H1 (cell line): ENCODE data around the gene MGMT. TPM values are rescaled to one million over a fixed set of nuclear protein-coding genes. Genes with fewer than 3 reads are reported as not detected.

Source experiments
- CTCF ChIA-PET: fragments of 300-600 bp; sonication (Branson Sonifier 250); formaldehyde crosslinking; loops from one replicate; lab custom pipeline; 2021; ENCODE audit not compliant: partially characterized antibody; lab: Charles Lee
- POLR2A ChIA-PET: fragments of 300-600 bp; sonication (Branson Sonifier 250); formaldehyde crosslinking; loops from one replicate; lab custom pipeline; 2021; ENCODE audit warnings: inconsistent platforms; ENCODE audit not compliant: partially characterized antibody; lab: Charles Lee
- DNase-seq, 2 experiments: peaks; one replicate each; pipeline versions ENCODE4 v3.0.0 to v3.0.0-alpha.2; 2010 to 2022; ENCODE audit warnings: low spot score in 2 of 2, low read depth in 1 of 2, mixed read lengths in 1 of 2
- FAIRE-seq: peaks from 2 replicates; lab custom pipeline; 2011; peaks lifted over from hg19 to GRCh38; lab: Jason Lieb, UNC
- H2AFZ ChIP-seq: 2 replicates; pipeline ENCODE4 v1.8.1; 2012; ENCODE audit warnings: low read length, inconsistent platforms
- H2AK5ac ChIP-seq: 2 replicates; pipeline ENCODE4 v1.6.1; 2013; ENCODE audit warnings: low read depth, low read length
- H2BK120ac ChIP-seq: replicated peaks from 2 replicates; pipeline ENCODE3; 2013; ENCODE audit warnings: low read depth, low read length, inconsistent platforms
- H2BK12ac ChIP-seq: 2 replicates; pipeline ENCODE4 v1.6.1; 2013; ENCODE audit warnings: low read depth, low read length
- H2BK15ac ChIP-seq: 2 replicates; pipeline ENCODE4 v1.6.1; 2013; ENCODE audit warnings: low read length
- H2BK20ac ChIP-seq: 2 replicates; pipeline ENCODE4 v1.6.1; 2013; ENCODE audit warnings: low read length
- H2BK5ac ChIP-seq: 2 replicates; pipeline ENCODE4 v1.6.1; 2013; ENCODE audit warnings: low read depth, low read length
- H3K14ac ChIP-seq: 2 replicates; pipeline ENCODE4 v1.6.1; 2013; ENCODE audit warnings: inconsistent platforms; ENCODE audit not compliant: insufficient read length
- H3K18ac ChIP-seq: 2 replicates; pipeline ENCODE4 v1.6.1; 2013; ENCODE audit warnings: low read length; ENCODE audit errors: extremely low read depth
- H3K23ac ChIP-seq: 2 replicates; pipeline ENCODE4 v1.6.1; 2013; ENCODE audit warnings: inconsistent platforms; ENCODE audit not compliant: insufficient read length
- H3K23me2 ChIP-seq: 2 replicates; pipeline ENCODE4 v1.6.1; 2013; ENCODE audit warnings: low read depth, low read length
- H3K27ac ChIP-seq: 2 replicates; pipeline ENCODE4 v1.6.1; 2011; ENCODE audit warnings: low read depth, low read length, inconsistent platforms
- H3K27me3 ChIP-seq, 4 experiments: replicated peaks in 1 of 4; 1 replicate in 1 of 4; 2 replicates in 3 of 4; pipeline versions ENCODE4 v1.6.1 to v1.8.1; 2011 to 2013; ENCODE audit warnings: low read length in 3 of 4, mild to moderate bottlenecking in 3 of 4, inconsistent platforms in 2 of 4, mixed read lengths in 2 of 4, moderate library complexity in 1 of 4; ENCODE audit not compliant: control insufficient read depth in 3 of 4, insufficient read depth in 3 of 4; ENCODE audit errors: extremely low read depth in 1 of 4
- H3K36me3 ChIP-seq, 4 experiments: 2 replicates each; pipeline versions ENCODE4 v1.6.1 to v1.8.1; 2011 to 2013; ENCODE audit warnings: mild to moderate bottlenecking in 4 of 4, low read length in 3 of 4, moderate library complexity in 2 of 4, control low read depth in 1 of 4, inconsistent platforms in 1 of 4; ENCODE audit not compliant: insufficient read depth in 4 of 4, control insufficient read depth in 2 of 4
- H3K4ac ChIP-seq: replicated peaks from 2 replicates; pipeline ENCODE3; 2013; ENCODE audit warnings: low read length, low read depth, mixed read lengths, inconsistent platforms; ENCODE audit not compliant: insufficient read length
- H3K4me1 ChIP-seq, 4 experiments: replicated peaks in 1 of 4; 1 replicate in 1 of 4; 2 replicates in 3 of 4; pipeline versions ENCODE4 v1.6.1 to v1.8.1; 2011 to 2013; ENCODE audit warnings: low read length in 3 of 4, inconsistent platforms in 2 of 4, mixed read lengths in 1 of 4; ENCODE audit not compliant: insufficient read depth in 4 of 4, control insufficient read depth in 3 of 4
- H3K4me2 ChIP-seq, 2 experiments: 2 replicates each; pipeline versions ENCODE4 v1.6.1 to v1.8.1; 2011 to 2013; ENCODE audit warnings: low read depth in 2 of 2, low read length in 2 of 2, control low read depth in 1 of 2, inconsistent platforms in 1 of 2, mild to moderate bottlenecking in 1 of 2; ENCODE audit not compliant: insufficient read depth in 1 of 2
- H3K4me3 ChIP-seq, 4 experiments: fragments of 200-600, 300-600 bp in 1 of 4; sonication (generic), shearing (Covaris generic), sonication (Bioruptor Twin) in 1 of 4; 2 replicates each; pipeline versions ENCODE4 v1.5.1 to v1.8.1; 2011 to 2016; ENCODE audit warnings: low read length in 4 of 4, low read depth in 3 of 4, control low read depth in 2 of 4, inconsistent platforms in 2 of 4, mild to moderate bottlenecking in 2 of 4, mixed read lengths in 1 of 4, moderate library complexity in 1 of 4; ENCODE audit not compliant: insufficient read depth in 2 of 4; ENCODE audit errors: extremely low read depth in 1 of 4
- H3K56ac ChIP-seq: replicated peaks from 2 replicates; pipeline ENCODE3; 2013; ENCODE audit warnings: low read depth, mild to moderate bottlenecking, mixed read lengths, low read length, inconsistent platforms; ENCODE audit not compliant: insufficient read length
- H3K79me1 ChIP-seq: 2 replicates; pipeline ENCODE4 v1.6.1; 2013; ENCODE audit warnings: low read depth, low read length, control low read depth
- H3K79me2 ChIP-seq, 2 experiments: 2 replicates each; pipeline versions ENCODE4 v1.6.1 to v1.8.1; 2012 to 2013; ENCODE audit warnings: low read length in 2 of 2, mild to moderate bottlenecking in 2 of 2, inconsistent platforms in 1 of 2; ENCODE audit not compliant: insufficient read depth in 2 of 2, control insufficient read depth in 1 of 2
- H3K9ac ChIP-seq, 4 experiments: replicated peaks in 1 of 4; 1 replicate in 1 of 4; 2 replicates in 3 of 4; pipeline versions ENCODE4 v1.6.1 to v1.8.1; 2011 to 2013; ENCODE audit warnings: low read depth in 3 of 4, low read length in 3 of 4, control low read depth in 2 of 4, mild to moderate bottlenecking in 2 of 4, moderate library complexity in 2 of 4, inconsistent platforms in 1 of 4; ENCODE audit errors: extremely low read depth in 1 of 4
- H3K9me3 ChIP-seq, 2 experiments: 2 replicates each; pipeline versions ENCODE4 v1.6.1 to v1.8.1; 2012 to 2013; ENCODE audit warnings: mild to moderate bottlenecking in 2 of 2, moderate library complexity in 2 of 2, control low read depth in 1 of 2, inconsistent platforms in 1 of 2, low read depth in 1 of 2, low read length in 1 of 2, mixed read lengths in 1 of 2; ENCODE audit not compliant: insufficient read depth in 2 of 2
- H4K20me1 ChIP-seq, 2 experiments: replicated peaks in 1 of 2; 2 replicates each; pipeline versions ENCODE3 to v1.8.1; 2011 to 2013; ENCODE audit warnings: inconsistent platforms in 2 of 2, low read length in 2 of 2, mild to moderate bottlenecking in 1 of 2; ENCODE audit not compliant: insufficient read depth in 2 of 2, control insufficient read depth in 1 of 2
- H4K5ac ChIP-seq: 2 replicates; pipeline ENCODE4 v1.6.1; 2013; ENCODE audit warnings: low read length, low read depth, mixed read lengths, inconsistent platforms; ENCODE audit not compliant: insufficient read length
- H4K8ac ChIP-seq: 2 replicates; pipeline ENCODE4 v1.8.0; 2013; ENCODE audit warnings: mild to moderate bottlenecking, moderate library complexity, low read length, inconsistent platforms; ENCODE audit not compliant: insufficient read depth; ENCODE audit errors: extremely low read depth
- H4K91ac ChIP-seq: replicated peaks from 2 replicates; pipeline ENCODE3; 2013; ENCODE audit warnings: low read length, mixed read lengths, inconsistent platforms; ENCODE audit not compliant: insufficient read length
- BCL11A ChIP-seq, 2 experiments: IDR thresholded peaks; one replicate each; pipeline ENCODE4 v1.6.1; 2011; ENCODE audit warnings: low read depth in 2 of 2, low read length in 2 of 2, mild to moderate bottlenecking in 2 of 2
- WGBS, 2 experiments: shearing (Covaris generic) in 1 of 2; methylation state at CpG; one replicate each; pipeline versions ENCODE4 v1.1.6 to v1.1.7; 2013 to 2015; ENCODE audit warnings: low lambda C conversion rate in 2 of 2, mixed read lengths in 2 of 2, inconsistent platforms in 1 of 2, low coverage in 1 of 2, missing lambda C conversion rate in 1 of 2; ENCODE audit not compliant: insufficient replicate concordance in 2 of 2, insufficient coverage in 1 of 2, insufficient read length in 1 of 2; ENCODE audit errors: extremely low coverage in 1 of 2, missing lambda C conversion rate in 1 of 2; 5-methylcytosine and 5-hydroxymethylcytosine counted together
- polyA plus RNA-seq, 7 experiments: library from polyadenylated mRNA; depleted of rRNA in 3 of 7; stranded (reverse) in 5 of 7; unstranded in 2 of 7; fragments of >200 nt in 5 of 7; fragments of 200-250 nt in 2 of 7; gene quantifications; 1 replicate in 5 of 7; 2 replicates in 1 of 7; 4 replicates in 1 of 7; pipeline versions ENCODE4 v1.2.1 to v1.2.3, GENCODE V29; 2011 to 2013; ENCODE audit warnings: missing spikeins in 2 of 7, mixed read lengths in 2 of 7
- total RNA-seq: library from RNA; stranded (reverse); fragmentation: NEBNext Ultra II Directional; extraction: Animal tissue kit (Norgen Biotek cat#: 25700); gene quantifications from 2 replicates; pipeline ENCODE4 v1.2.1, GENCODE V29; 2021

Gene MGMT
- total and polyA plus RNA-seq, 2 of the 8 experiments (the other 6 are each of a cell fraction or from before 2014, with no cell fraction given): 9.9 to 10.7 TPM

- 94% methylated on average over 11 of the region's 11 CpGs; no CpG with 5 or more reads in 1 of the 2 experiments for WGBS, 2 experiments
- ChIA-PET POLR2A (no interaction called here), CTCF (interaction anchor here (0.6 to 1.0 kb wide), 2 partner anchors 222 to 510 kb away, joined by 3 to 5 read pairs; no protein-coding TSS in a partner anchor)
- H3K9me3 ChIP-seq: no peaks in the 10 kb centered on the region
- H4K8ac ChIP-seq: no peak overlapping the region
- H2BK120ac ChIP-seq: no peak overlapping the region
- no peak overlapping the region for H3K23ac ChIP-seq
- no peak overlapping the region for H3K27ac ChIP-seq
- H2AK5ac ChIP-seq: no peak overlapping the region
- H4K20me1 ChIP-seq: no peaks in the 10 kb centered on the region
- no peak for DNase-seq
- no peaks in the 10 kb centered on the region for H3K36me3 ChIP-seq
- no peak overlapping the region for H3K4ac ChIP-seq
- H2BK20ac ChIP-seq: no peak overlapping the region
- no peak overlapping the region for H3K4me3 ChIP-seq
- no peaks in the 10 kb centered on the region for H3K79me1 ChIP-seq
- TF ChIP-seq BCL11A (IDR thresholded peaks at IDR 0.05; ENCODE audit: low read depth in 2 of 2, low read length in 2 of 2): no peak
- no peak overlapping the region for H2AFZ ChIP-seq
- no peak overlapping the region for H3K14ac ChIP-seq
- no peak overlapping the region for H3K9ac ChIP-seq
- H3K56ac ChIP-seq: no peak overlapping the region
- H4K5ac ChIP-seq: no peak overlapping the region
- H3K4me2 ChIP-seq: no peak overlapping the region
- H3K27me3 ChIP-seq: no peaks in the 10 kb centered on the region
- no peak overlapping the region; the same call in 1 of the 2 replicates for H2BK5ac ChIP-seq
- H3K79me2 ChIP-seq: no peaks in the 10 kb centered on the region
- H3K18ac ChIP-seq: no peak overlapping the region
- H2BK12ac ChIP-seq: no peak overlapping the region
- H4K91ac ChIP-seq: no peak overlapping the region
- no peak overlapping the region for H2BK15ac ChIP-seq
- no peaks in the 10 kb centered on the region for H3K23me2 ChIP-seq
- no peak for FAIRE-seq
- H3K4me1 ChIP-seq: no peaks in the 10 kb centered on the region
These were observed 86.9 kb downstream of the MGMT start for GRCh38 chr10:129553928-129554327.
